ENCODE measurements around the gene BCL2L15. TPM values are rescaled to one million over a fixed set of nuclear protein-coding genes. Genes with fewer than 3 reads are reported as not detected.
A peak's percentile ranks its signal among the peaks of the same experiment; 100 is the strongest.

Gene BCL2L15
- total RNA-seq, 1 donor from 2014 or later: 0.04 TPM

DNA sequence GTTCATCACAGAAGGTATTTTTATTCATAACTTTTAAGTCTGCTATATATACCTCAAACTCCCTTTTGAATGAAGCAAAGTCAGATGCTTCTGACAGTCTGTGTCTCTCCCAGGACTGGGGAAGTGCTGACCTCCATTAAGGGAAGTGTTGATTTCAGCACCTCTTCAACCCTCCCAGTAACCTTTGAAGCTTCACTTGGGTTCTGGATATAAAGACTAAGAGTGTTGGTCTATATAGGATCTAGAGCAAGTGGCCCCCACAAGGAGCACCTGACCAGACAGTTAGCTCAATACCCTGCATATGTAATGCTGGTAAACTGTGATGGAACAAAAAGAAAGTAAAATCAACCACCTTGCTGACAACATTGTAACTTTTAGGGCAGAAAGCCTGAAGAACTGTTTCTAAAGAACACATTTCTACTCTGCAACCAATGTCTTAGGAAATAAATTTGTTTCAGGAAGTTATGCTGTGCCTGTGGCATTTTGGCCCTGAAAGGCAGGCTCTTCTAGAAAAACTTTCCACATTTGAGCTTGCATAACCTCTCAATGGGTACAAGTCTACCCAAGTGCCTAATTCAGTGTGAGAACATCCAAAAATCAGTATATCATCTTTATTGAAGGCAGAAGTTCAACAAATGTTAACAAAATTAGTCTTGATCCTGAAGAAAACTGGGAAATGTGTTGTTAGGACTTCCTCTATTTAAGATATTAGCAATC, 15.0 kb downstream of the BCL2L15 start:
- H2AFZ ChIP-seq (replicated peaks): peak overlapping the region; percentile 59

DNA sequence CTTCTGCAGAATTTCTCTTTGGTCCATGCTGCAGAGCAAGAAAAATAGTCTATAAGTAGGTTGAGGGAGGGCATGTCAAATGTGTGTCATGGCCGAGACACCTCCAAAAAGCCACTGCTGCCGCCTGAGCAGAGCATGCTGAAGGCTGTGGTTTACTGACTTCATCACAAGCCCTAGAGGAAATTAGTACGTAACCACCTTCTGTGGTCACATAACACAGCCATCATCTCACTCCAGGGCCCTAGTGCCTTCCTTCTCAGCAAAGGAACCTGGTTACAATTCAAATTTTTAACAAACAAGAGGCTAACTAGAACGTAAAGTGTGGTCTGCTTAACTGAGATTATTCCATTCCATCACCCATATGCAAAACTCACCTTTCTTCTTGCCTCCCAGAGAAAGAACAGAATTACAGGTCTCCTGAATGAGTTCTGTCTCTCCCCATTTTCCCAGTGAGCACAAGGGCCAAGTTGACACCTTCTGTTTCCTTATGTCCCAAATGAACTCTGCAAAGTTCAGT, 15.7 kb downstream of the BCL2L15 start, which contains the start of gene PTPN22:
Gene PTPN22, minus strand, starts transcription at position 116 of the 517 bp plus-strand sequence.
- H3K27me3 Mint-ChIP-seq (ENCODE audit: insufficient read depth, low read depth): peaks cover 2% of the 10 kb centered on the region
- Histone ChIP-seq H3K27ac (no peak within 1 kb of the TSS), H3K79me2 (ENCODE audit: low read depth) (no peaks in the 10 kb centered on the region), H3K4me3 (no peak within 1 kb of the TSS), H3K9me3 (ENCODE audit: low read depth) (no peaks in the 10 kb centered on the region), H3K4me2 (no peak within 1 kb of the TSS), H3F3A (ENCODE audit: low read depth) (no peaks in the 10 kb centered on the region), H4K20me1 (ENCODE audit: low read depth) (no peaks in the 10 kb centered on the region), H3K27me3 (no peaks in the 10 kb centered on the region), H2AFZ (replicated peaks) (peak within 1 kb of the TSS; percentile 59), H3K36me3 (no peaks in the 10 kb centered on the region), H3K4me1 (no peaks in the 10 kb centered on the region), H3K9ac (no peak within 1 kb of the TSS)
- TF ChIP-seq EZH2phosphoT487 (IDR thresholded peaks at IDR 0.05): no peak
- TF ChIP-seq, protein P1, sequence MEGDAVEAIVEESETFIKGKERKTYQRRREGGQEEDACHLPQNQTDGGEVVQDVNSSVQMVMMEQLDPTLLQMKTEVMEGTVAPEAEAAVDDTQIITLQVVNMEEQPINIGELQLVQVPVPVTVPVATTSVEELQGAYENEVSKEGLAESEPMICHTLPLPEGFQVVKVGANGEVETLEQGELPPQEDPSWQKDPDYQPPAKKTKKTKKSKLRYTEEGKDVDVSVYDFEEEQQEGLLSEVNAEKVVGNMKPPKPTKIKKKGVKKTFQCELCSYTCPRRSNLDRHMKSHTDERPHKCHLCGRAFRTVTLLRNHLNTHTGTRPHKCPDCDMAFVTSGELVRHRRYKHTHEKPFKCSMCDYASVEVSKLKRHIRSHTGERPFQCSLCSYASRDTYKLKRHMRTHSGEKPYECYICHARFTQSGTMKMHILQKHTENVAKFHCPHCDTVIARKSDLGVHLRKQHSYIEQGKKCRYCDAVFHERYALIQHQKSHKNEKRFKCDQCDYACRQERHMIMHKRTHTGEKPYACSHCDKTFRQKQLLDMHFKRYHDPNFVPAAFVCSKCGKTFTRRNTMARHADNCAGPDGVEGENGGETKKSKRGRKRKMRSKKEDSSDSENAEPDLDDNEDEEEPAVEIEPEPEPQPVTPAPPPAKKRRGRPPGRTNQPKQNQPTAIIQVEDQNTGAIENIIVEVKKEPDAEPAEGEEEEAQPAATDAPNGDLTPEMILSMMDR (IDR thresholded peaks at IDR 0.05): no peak
- TF ChIP-seq EZH2 (IDR thresholded peaks at IDR 0.05): no peak
- H3K4me1 Mint-ChIP-seq: no peaks in the 10 kb centered on the region
- no peaks in the 10 kb centered on the region for H3K9me3 Mint-ChIP-seq
- H3K4me3 Mint-ChIP-seq: no peak within 1 kb of the TSS
- H3K36me3 Mint-ChIP-seq: no peaks in the 10 kb centered on the region
- no peak within 1 kb of the TSS for H3K27ac Mint-ChIP-seq
- DNase-seq (ENCODE audit: low spot score): no peak

More for the DNA sequence above, 15.0 kb downstream of the BCL2L15 start:
- H3K4me3 Mint-ChIP-seq: no peak overlapping the region
- no peak for DNase-seq (ENCODE audit: low spot score)
- H3K27ac ChIP-seq: no peak overlapping the region
- no peak overlapping the region for H3K4me2 ChIP-seq
- no peaks in the 10 kb centered on the region for H3K4me1 ChIP-seq
- no peaks in the 10 kb centered on the region for H3K79me2 ChIP-seq (ENCODE audit: low read depth)
- H3K27me3 ChIP-seq: no peaks in the 10 kb centered on the region
- no peaks in the 10 kb centered on the region for H3K9me3 Mint-ChIP-seq
- H3K9ac ChIP-seq: no peak overlapping the region
- H3K36me3 Mint-ChIP-seq: no peaks in the 10 kb centered on the region
- H3K4me3 ChIP-seq: no peak overlapping the region
- no peaks in the 10 kb centered on the region for H4K20me1 ChIP-seq (ENCODE audit: low read depth)
- H3F3A ChIP-seq (ENCODE audit: low read depth): no peaks in the 10 kb centered on the region
- no peaks in the 10 kb centered on the region for H3K9me3 ChIP-seq (ENCODE audit: low read depth)
- H3K4me1 Mint-ChIP-seq: no peaks in the 10 kb centered on the region
- no peak overlapping the region for H3K27ac Mint-ChIP-seq
- H3K27me3 Mint-ChIP-seq (ENCODE audit: insufficient read depth, low read depth): peaks cover 2% of the 10 kb centered on the region
- TF ChIP-seq EZH2phosphoT487 (IDR thresholded peaks at IDR 0.05): no peak
- TF ChIP-seq, protein P1 (IDR thresholded peaks at IDR 0.05): no peak
- TF ChIP-seq EZH2 (IDR thresholded peaks at IDR 0.05): no peak
- H3K36me3 ChIP-seq: no peaks in the 10 kb centered on the region

DNA sequence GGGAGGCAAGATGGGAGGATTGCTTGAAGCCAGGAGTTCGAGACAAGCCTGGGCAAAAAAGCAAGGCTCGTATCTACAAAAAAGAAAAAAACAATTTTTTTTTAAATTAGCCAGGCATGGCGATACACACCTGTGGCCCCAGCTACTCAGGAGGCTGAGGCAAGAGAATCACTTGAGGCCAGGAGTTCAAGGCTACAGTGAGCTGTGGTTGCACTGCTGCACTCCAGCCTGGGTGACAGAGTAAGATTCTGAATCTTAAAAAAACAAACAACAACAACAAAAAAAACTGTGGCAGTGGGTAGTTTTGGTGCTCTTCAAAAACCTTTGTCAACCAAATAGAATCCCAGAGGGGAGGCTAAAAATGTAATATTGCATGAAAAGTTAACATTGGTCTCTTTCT, 16.6 kb downstream of the BCL2L15 start:
- H3K27ac ChIP-seq: no peak overlapping the region
- no peaks in the 10 kb centered on the region for H4K20me1 ChIP-seq (ENCODE audit: low read depth)
- H3K36me3 Mint-ChIP-seq: no peaks in the 10 kb centered on the region
- H3K9me3 ChIP-seq (ENCODE audit: low read depth): no peaks in the 10 kb centered on the region
- no peak overlapping the region for H3K4me2 ChIP-seq
- DNase-seq (ENCODE audit: low spot score): no peak
- no peaks in the 10 kb centered on the region for H3K36me3 ChIP-seq
- no peak overlapping the region for H3K9ac ChIP-seq
- no peaks in the 10 kb centered on the region for H3K79me2 ChIP-seq (ENCODE audit: low read depth)
- no peak for TF ChIP-seq EZH2phosphoT487 (IDR thresholded peaks at IDR 0.05)
- TF ChIP-seq, protein P1 (IDR thresholded peaks at IDR 0.05): no peak
- TF ChIP-seq EZH2 (IDR thresholded peaks at IDR 0.05): no peak
- H3K4me1 Mint-ChIP-seq: no peaks in the 10 kb centered on the region
- H3K27me3 Mint-ChIP-seq (ENCODE audit: insufficient read depth, low read depth): peaks cover 2% of the 10 kb centered on the region
- no peaks in the 10 kb centered on the region for H3K4me1 ChIP-seq
- no peaks in the 10 kb centered on the region for H3K27me3 ChIP-seq
- no peak overlapping the region for H3K4me3 Mint-ChIP-seq
- no peaks in the 10 kb centered on the region for H3K9me3 Mint-ChIP-seq
- no peaks in the 10 kb centered on the region for H3F3A ChIP-seq (ENCODE audit: low read depth)
- no peak overlapping the region for H2AFZ ChIP-seq (replicated peaks)
- H3K4me3 ChIP-seq: no peak overlapping the region
- H3K27ac Mint-ChIP-seq: no peak overlapping the region
